Measurements from ENCODE around the gene EXOC3L4. TPM values are rescaled to one million over a fixed set of nuclear protein-coding genes. Genes with fewer than 3 reads are reported as not detected.

Gene EXOC3L4
- total RNA-seq, 4 donors from 2014 or later = under 0.01 to 5.6 (median 0.41) TPM; not detected in 1

DNA sequence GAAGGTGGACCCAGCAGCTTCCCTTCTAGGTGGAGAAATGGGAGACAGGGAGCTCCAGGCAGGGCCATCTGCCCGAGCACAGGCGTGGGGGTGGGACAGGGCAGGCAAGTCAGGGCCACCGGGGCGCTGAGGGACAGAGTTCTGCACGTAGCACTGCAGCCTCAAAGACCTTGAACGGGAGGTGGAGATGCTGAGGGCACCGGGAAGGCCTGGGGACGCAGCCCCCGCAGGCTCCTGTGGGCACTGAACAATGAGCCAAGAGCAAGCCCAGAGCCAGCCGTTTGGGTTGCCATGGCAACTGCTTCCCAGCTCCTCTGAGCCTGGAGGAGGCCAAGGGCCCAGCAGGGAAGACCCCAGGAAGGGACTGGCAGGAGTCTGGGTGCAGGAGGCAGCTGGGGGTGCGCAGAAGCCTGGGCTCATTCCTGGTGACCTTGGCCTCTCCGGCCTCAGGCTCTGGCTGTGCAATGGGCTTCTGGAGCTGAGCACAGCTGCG, 7.1 kb upstream of the EXOC3L4 start:
- intact Hi-C loops (cut with DNase I; ENCODE audit: low total_unique reads) = no loop called here
- Histone ChIP-seq H3K4me1 (peaks cover 0 to 4% of the 10 kb centered on the region in 2 donors), H3K4me3 (no peak overlapping the region), H3K27me3 (no peaks in the 10 kb centered on the region), H3K36me3 (no peaks in the 10 kb centered on the region), H3K27ac (no peak overlapping the region), H3K9me3 (no peaks in the 10 kb centered on the region)
- TF ChIP-seq POLR2A (IDR thresholded peaks at IDR 0.05) (no peak), CTCF (IDR thresholded peaks at IDR 0.05) (no peak)
- DNase-seq = no peak

DNA sequence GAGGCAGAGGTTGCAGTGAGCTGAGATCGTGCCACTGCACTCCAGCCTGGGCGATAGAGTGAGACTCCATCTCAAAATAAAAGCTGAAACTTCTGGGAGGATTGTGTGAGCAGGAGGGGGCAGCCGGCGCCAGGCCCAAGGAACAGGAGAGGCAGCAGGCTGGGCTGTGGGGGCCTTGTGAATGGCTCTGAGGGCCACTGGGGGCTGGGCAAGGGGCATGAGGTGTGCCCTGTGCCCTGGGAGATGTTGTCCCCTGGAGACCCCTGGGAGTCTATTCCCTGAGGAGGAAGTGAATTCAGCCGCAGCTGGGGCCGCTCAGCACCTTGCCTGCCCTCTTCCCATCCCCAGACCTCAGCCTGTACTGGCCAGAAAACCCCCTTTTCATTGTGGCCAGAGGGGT, 5.6 kb upstream of the EXOC3L4 start:
- intact Hi-C loops (cut with DNase I; ENCODE audit: low total_unique reads) = no loop called here
- Histone ChIP-seq H3K4me1 (peaks cover 0 to 4% of the 10 kb centered on the region in 2 donors), H3K4me3 (no peak overlapping the region), H3K27me3 (no peaks in the 10 kb centered on the region), H3K9me3 (no peaks in the 10 kb centered on the region), H3K27ac (no peak overlapping the region), H3K36me3 (no peaks in the 10 kb centered on the region)
- DNase-seq = no peak
- TF ChIP-seq POLR2A (IDR thresholded peaks at IDR 0.05) = no peak
- no peak for TF ChIP-seq CTCF (IDR thresholded peaks at IDR 0.05)

DNA sequence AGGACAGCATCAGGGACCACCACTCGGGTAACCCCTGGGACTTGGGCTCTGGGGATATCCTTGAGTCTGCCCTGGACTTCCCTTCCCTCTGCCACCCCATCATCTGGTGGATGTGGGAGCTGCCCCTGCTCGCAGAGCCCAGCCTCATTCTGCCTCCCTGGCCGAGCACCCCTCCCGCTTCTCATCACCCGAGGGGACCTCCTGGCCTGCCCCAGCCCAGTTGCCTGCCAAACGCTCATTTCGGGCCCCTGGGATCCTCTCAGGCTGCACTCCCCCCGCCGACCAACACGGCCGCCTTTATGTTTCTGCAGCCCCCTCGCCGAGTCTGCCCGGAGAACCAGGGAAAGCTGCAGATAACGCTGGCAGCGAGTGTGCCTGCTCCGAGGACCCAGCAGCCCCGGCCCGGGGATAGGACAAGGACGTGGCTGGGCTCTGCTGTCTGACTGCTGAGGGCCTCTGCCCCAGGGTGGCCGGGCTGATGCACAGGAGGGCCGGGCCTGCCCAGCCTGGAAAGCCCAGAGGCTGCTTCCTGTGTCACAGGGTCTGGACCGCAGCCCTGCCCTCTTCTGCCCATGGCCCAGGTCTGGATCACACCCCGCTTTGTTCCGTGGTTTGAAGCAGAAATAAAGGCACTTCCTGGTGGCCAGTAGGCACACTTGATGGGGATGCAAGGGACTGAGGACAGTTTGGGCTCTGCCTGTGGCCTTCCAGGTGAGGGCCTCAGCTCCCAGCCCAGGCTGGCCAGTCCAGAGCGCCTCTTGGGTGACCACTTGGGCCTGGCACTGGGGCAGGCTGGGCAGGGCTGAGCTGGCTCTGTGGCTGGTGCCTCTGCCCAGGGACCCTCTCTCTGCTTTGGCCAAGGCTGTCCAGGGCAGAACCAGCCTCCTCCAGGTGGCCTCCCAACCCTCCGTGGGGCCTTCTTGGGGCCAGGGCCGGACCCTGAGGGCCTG, 4.9 kb upstream of the EXOC3L4 start:
- Histone ChIP-seq H3K9me3 (no peaks in the 10 kb centered on the region), H3K4me1 (no peaks in the 10 kb centered on the region), H3K27me3 (no peaks in the 10 kb centered on the region), H3K4me3 (no peak overlapping the region), H3K36me3 (no peaks in the 10 kb centered on the region), H3K27ac (no peak overlapping the region)
- TF ChIP-seq CTCF (IDR thresholded peaks at IDR 0.05) = no peak
- no peak for TF ChIP-seq POLR2A (IDR thresholded peaks at IDR 0.05)
- DNase-seq = no peak
- intact Hi-C loops (cut with DNase I; ENCODE audit: low total_unique reads) = no loop called here

GRCh38 chr14:103090481-103091020, 4.0 kb upstream of the EXOC3L4 start:
- no peak for DNase-seq
- Histone ChIP-seq H3K27ac (no peak overlapping the region), H3K4me3 (no peak overlapping the region), H3K36me3 (no peaks in the 10 kb centered on the region), H3K27me3 (no peaks in the 10 kb centered on the region), H3K4me1 (no peaks in the 10 kb centered on the region), H3K9me3 (no peaks in the 10 kb centered on the region)
- intact Hi-C loops (cut with DNase I; ENCODE audit: low total_unique reads) = no loop called here
- TF ChIP-seq CTCF (IDR thresholded peaks at IDR 0.05) (no peak), POLR2A (IDR thresholded peaks at IDR 0.05) (no peak)

Measured in uterus (tissue), 4 donors.